GM19438 (cell line): ENCODE results near the gene TMEM60.
"Not testable (repeated sequence)": the region's sequence is repeated elsewhere in the genome, so short reads cannot be mapped to it uniquely, and the experiment has no call there.

ENCODE experiments used
- ATAC-seq: cut with Tn5 transposase; IDR thresholded peaks from one replicate; pipeline ENCODE4 v1.9.1; 2021; ENCODE audit warnings: low read depth; ENCODE audit not compliant: unreplicated experiment

The TMEM60 gene

GRCh38 chr7:77812290-77812685 lies 14.1 kb upstream of the TMEM60 start:
- no peak for ATAC-seq

GRCh38 chr7:77811516-77812289 lies 13.5 kb upstream of the TMEM60 start:
- ATAC-seq = no peak

DNA sequence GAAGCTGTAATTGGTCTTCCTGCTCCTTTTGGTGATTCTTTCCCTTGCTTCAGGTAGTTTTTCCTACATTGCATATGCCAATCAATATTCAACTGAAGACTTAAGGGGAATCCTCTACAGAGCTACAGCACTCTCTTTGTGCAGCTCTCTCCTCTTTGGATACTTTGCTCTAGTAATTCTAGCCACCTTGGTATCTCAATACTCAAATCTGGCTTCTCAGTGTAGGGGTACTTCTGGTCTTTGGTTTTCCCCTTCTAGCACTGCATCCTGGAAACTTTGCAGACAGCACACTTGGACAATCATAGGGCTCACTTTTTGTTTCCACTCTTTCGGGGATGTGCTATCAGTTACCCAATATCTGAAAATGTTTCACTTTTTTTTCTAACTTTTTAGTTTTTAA lies 10.3 kb upstream of the TMEM60 start:
- no peak for ATAC-seq

DNA sequence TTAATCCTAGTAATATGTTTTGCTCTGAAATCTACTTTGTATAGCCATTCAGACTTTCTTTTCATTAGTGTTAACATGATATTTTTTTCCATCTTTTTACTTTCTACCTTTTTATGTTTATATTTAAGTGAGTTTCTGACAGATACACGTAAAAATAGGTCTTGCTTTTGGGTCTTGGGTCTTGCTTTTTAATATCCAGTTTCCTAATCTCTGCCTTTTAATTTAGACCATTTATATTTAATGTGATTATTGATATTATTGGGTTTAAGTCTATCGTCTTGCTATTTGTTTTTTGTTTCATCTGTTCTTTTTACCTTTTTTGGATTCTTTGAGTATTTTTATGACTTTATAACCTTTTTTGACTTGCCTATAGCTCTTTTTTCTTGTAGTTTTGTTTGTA lies 8.2 kb upstream of the TMEM60 start:
- ATAC-seq = no peak

DNA sequence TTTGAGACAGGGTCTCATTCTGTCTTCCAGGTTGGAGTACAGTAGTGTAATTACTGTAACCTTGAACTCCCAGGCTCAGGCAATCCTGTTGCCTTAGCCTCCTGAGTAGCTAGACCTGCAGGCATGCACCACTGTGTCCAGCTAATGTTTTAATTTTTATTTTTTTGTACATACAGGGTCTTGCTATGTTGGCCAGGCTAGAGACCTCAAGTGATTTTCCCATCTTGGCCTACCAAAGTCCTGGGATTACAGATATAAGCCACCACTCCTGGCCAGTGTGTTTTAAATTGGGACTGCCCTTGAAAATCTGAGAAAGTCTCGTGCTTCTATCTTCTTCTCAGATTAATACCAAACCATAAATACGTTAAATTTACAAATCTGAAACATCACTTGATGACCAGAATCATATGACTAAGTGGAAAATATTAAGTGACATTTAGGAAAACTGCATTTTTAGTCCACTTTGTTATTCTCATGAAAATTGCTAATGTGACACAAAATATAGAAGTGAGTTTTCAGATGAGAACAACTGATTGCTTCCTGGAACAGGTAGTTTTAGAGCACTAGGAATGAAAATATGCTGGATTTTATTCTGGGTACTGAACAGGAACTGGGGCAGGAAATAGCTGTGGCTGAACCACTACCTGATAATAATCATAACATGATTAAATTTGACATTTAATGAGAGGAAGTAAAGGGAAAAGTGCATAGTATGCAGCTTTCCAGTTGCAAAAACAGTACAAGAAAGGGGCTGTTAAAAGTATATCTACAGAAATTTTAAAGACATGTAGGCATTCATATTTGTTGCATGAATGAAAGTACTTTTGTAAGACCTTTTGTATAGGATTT lies 4.5 kb upstream of the TMEM60 start:
- no peak for ATAC-seq

- ATAC-seq = no peak
These were observed 2.5 kb upstream of the TMEM60 start for GRCh38 chr7:77800730-77801129.

DNA sequence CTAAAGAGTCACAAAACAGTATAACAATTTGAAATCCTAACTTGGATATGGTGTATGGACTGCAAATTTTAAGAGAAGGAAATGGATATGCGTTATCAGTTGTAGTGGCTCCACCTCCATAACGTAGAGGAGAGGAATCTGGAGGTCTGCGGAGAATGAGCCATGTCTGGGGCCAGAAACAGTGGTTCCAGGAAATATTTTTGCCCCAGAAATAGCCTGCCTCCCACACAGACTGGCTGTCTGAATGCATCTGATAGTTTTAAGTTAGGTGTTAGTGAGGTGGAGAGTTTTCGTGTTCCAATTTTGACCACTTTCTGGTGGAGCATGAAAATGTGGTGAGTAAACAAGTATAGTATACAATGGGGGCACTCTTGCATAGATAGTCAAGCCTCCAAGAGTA lies 1.9 kb upstream of the TMEM60 start:
- no peak for ATAC-seq

- peak; percentile 3 for ATAC-seq
These were observed 1.1 kb upstream of the TMEM60 start for GRCh38 chr7:77799078-77799964.

DNA sequence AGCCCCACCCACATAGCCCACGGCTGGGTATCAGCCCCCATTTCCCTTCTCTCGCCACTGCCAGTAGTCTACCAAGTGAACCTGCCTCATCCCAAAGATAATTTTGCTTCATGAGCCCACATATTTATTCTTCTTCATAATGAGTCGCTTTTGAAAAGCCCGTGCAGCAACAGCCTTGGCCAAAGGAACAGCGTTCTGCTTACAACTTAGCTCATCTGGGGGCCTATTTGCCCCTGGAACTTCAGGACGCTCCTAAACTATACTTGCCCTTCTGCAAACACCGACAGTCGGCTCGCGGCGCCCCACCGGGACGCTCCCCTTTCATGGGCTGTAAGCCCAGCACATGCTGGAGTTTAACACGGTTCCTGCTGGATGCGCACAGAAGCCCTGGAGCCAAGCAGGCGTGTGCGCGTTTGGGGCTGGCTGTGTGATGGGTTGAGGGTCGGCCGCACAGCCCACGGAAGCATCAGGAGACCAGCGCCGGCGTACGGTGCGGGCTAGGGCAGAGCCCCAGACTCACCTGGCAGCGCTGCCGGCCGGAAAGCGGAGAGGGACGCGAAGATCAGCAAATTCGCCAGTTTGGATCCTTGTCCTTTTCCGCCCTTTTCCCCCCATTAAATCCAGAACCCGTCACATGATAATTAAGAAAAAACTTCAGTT lies 370 bp downstream of the TMEM60 start:
- ATAC-seq = peak; percentile 30

- ATAC-seq = no peak
These were observed 1.3 kb downstream of the TMEM60 start for GRCh38 chr7:77796960-77797359.

DNA sequence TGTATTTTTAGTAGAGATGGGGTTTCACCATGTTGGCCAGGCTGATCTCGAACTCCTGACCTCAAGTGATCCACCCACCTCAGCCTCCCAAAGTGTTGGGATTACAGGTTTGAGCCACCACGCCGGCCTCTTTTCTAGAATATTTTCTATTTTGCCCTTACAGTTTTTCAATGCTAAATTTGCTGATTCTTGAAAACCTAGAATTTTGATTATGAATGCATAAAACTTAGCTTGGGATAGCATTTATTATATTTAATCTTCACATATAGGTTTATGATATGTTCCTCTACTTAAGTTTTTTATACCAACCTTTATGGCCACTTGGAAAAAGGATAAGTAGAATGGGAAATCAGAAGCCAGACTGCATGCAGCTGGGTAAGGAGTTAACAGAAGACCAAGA lies 2.1 kb downstream of the TMEM60 start:
- ATAC-seq = no peak

DNA sequence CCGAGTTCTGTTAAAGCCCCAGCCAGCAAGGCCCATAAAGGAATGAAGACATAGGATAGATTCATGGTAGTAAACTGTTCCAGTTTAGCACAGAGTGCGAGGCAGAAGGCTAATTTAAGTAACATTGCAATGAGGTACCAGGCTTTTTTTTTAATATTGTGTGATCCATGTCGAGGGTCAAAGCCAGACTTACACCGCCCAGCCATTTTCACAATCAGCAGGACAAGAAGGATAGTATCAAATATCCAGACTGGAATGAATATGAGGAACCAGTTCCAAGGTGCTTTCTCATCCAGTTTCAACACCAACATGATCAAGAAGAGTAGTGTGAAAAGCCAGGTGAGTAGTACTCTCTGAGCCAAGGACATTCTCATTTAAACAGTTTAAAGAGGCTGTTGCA lies 4.2 kb downstream of the TMEM60 start:
- ATAC-seq = no peak

GRCh38 chr7:77791956-77792355 lies 6.3 kb downstream of the TMEM60 start:
- no peak for ATAC-seq

DNA sequence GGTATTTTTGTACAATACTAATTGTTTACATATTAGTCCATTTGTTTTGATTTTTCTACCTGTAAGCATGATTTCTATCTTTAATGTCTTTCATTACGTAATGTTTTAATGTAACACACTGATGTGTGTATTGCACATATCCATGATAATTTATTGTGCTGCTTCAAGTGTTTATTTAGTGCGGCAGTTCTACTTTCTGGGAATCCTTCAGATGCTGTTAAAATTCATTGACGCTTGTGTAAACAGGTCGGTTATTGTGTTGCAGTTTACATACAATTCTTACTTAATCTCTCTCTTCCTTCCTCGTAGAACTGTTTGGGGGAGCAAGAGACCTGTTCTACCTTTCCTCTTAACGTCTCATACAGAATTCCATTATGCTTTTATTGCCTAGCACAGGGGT lies 6.9 kb downstream of the TMEM60 start:
- ATAC-seq = no peak

- no peak for ATAC-seq
These were observed 9.8 kb downstream of the TMEM60 start for GRCh38 chr7:77788327-77788902.

- ATAC-seq = no peak
These were observed 11.5 kb downstream of the TMEM60 start for GRCh38 chr7:77786741-77787140.

GRCh38 chr7:77786018-77786417 lies 12.2 kb downstream of the TMEM60 start:
- no peak for ATAC-seq

GRCh38 chr7:77784426-77784825 lies 13.8 kb downstream of the TMEM60 start:
- not testable (repeated sequence) for ATAC-seq

DNA sequence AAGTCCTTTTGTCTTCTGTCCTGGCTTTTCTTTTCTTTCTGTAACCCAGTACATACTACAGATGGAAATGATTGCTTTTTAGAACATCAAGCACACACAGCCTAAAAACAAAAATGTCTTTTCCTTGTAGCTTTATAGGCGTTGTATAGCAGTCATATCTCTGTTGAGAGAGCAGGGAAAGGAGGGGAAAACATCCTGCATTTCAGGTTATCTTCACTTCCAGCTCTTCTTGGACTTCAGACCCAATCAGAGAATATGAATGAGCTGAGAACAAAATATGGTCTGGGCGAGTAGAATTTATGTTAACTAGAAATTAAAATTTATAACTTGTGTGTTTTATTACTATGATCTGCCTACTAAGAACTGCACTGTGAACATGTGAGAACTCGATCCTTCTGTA lies 14.7 kb downstream of the TMEM60 start:
- ATAC-seq = no peak

DNA sequence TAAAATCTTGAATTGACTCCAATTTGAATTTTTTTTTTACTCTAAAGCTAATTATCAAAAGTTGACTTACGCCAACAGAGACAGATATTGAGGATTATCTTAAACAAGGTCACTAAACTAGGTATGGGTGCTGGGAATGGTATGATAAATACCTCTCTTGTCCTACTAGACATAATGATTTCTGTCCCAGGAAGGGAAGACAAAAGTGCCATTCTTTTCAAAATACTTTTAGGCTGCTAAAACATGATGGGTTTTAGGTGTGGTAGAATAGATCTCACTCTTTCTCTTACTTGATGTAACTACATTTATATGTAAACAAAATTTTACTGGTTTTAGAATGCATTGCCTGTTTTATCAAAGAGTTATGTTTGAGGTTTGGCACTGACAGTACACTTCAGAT lies 15.1 kb downstream of the TMEM60 start:
- no peak for ATAC-seq
